Endodermal cell (in vitro differentiated cells): Measurements from ENCODE around the gene ZNF423. TPM values are rescaled to one million over a fixed set of nuclear protein-coding genes. Genes with fewer than 3 reads are reported as not detected.
"Not testable (repeated sequence)": the region's sequence is repeated elsewhere in the genome, so short reads cannot be mapped to it uniquely, and the experiment has no call there.

Experiments used
- DNase-seq: peaks from one replicate; pipeline ENCODE4 v3.0.0-alpha.2; 2017
- H3K27ac ChIP-seq: 2 replicates; pipeline ENCODE4 v1.5.1; 2013; ENCODE audit warnings: mild to moderate bottlenecking, low read depth, low read length, moderate library complexity
- H3K27me3 ChIP-seq: 2 replicates; pipeline ENCODE4 v1.6.1; 2013; ENCODE audit warnings: mild to moderate bottlenecking, low read length, moderate library complexity; ENCODE audit not compliant: insufficient read depth, control insufficient read depth, poor library complexity, severe bottlenecking
- H3K36me3 ChIP-seq: 2 replicates; pipeline ENCODE4 v1.7.0; 2013; ENCODE audit warnings: mild to moderate bottlenecking, low read length, moderate library complexity; ENCODE audit not compliant: control insufficient read depth, insufficient read depth
- H3K4me1 ChIP-seq: one replicate; pipeline ENCODE4 v1.7.0; 2013; ENCODE audit warnings: low read length; ENCODE audit not compliant: control insufficient read depth, insufficient read depth
- H3K4me3 ChIP-seq: 2 replicates; pipeline ENCODE4 v1.5.1; 2013; ENCODE audit warnings: mild to moderate bottlenecking, low read length, moderate library complexity
- H3K9ac ChIP-seq: 2 replicates; pipeline ENCODE4 v1.6.1; 2013; ENCODE audit warnings: mild to moderate bottlenecking, low read length, moderate library complexity; ENCODE audit not compliant: poor library complexity, severe bottlenecking; ENCODE audit errors: extremely low read depth
- H3K9me3 ChIP-seq: 2 replicates; pipeline ENCODE4 v1.6.1; 2013; ENCODE audit warnings: mild to moderate bottlenecking, low read length, moderate library complexity; ENCODE audit not compliant: control insufficient read depth
- H3K27ac Mint-ChIP-seq: 2 replicates; pipeline ENCODE4 v1.8.0; 2020; ENCODE audit warnings: mixed read lengths
- H3K27me3 Mint-ChIP-seq: 2 replicates; pipeline ENCODE4 v1.8.0; 2021; ENCODE audit warnings: mild to moderate bottlenecking, mixed read lengths; ENCODE audit not compliant: insufficient read depth
- H3K36me3 Mint-ChIP-seq: 2 replicates; pipeline ENCODE4 v1.8.0; 2020; ENCODE audit warnings: low read depth, mixed read lengths
- H3K4me1 Mint-ChIP-seq: 2 replicates; pipeline ENCODE4 v1.8.0; 2020; ENCODE audit warnings: mixed read lengths
- H3K4me3 Mint-ChIP-seq: 2 replicates; pipeline ENCODE4 v1.8.0; 2020; ENCODE audit warnings: mild to moderate bottlenecking, moderate library complexity, mixed read lengths
- H3K9me3 Mint-ChIP-seq: 2 replicates; pipeline ENCODE4 v1.8.0; 2020; ENCODE audit warnings: mild to moderate bottlenecking, mixed read lengths
- WGBS, 2 experiments: methylation state at CpG; one replicate each; pipeline versions ENCODE4 v1.1.5 to v1.1.7; 2013; ENCODE audit warnings: missing lambda C conversion rate in 2 of 2, mixed read lengths in 1 of 2; ENCODE audit not compliant: insufficient coverage in 1 of 2, insufficient read length in 1 of 2; 5-methylcytosine and 5-hydroxymethylcytosine counted together
- total RNA-seq, 2 donors: library from RNA; stranded (reverse); fragmentation: NEBNext Ultra II Directional in 1 of 2; extraction: Animal tissue kit (Norgen Biotek cat#: 25700) in 1 of 2; gene quantifications; 2 replicates in 1 of 2; 3 replicates in 1 of 2; pipeline ENCODE4 v1.2.1, GENCODE V29; 2021
- TF ChIP-seq, protein P1 (sequence below): fragments of 200-600 bp; sonication (generic); conservative IDR thresholded peaks from 2 replicates; pipeline ENCODE4 v1.5.0; 2021; ENCODE audit warnings: antibody characterized with exemption, mild to moderate bottlenecking

Gene ZNF423
- total RNA-seq, 2 donors from 2014 or later: 30.3 to 41.9 TPM

DNA sequence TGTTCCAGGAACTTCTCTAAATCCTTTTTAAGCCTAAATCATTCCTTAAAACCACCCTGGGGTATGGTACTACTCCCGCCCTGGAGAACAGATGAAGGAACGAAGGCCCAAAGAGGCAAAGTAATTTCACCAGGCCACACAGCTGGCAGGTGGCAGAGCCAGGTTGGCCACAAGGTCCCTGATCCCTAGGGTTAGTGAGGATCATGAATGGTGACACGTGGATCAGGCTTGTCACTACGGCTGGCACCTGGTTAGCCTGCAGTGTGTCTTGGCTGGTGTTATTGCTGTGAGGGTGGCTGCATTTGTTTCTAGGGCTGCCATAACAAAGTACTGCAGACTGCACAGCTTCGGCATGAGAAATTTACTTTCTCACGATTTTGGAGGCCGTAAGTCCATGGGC is 26.0 kb upstream of the ZNF423 start:
- no peak for DNase-seq
- Histone ChIP-seq H3K4me3 (no peak overlapping the region), H3K27me3 (no peaks in the 10 kb centered on the region), H3K36me3 (no peaks in the 10 kb centered on the region), H3K9me3 (no peaks in the 10 kb centered on the region), H3K27ac (no peak overlapping the region), H3K9ac (no peak overlapping the region), H3K4me1 (peaks cover 14% of the 10 kb centered on the region)
- no peaks in the 10 kb centered on the region for H3K9me3 Mint-ChIP-seq
- H3K4me1 Mint-ChIP-seq: peaks cover 27% of the 10 kb centered on the region
- H3K27me3 Mint-ChIP-seq: peaks cover 2% of the 10 kb centered on the region
- H3K4me3 Mint-ChIP-seq: no peak overlapping the region
- H3K36me3 Mint-ChIP-seq: no peaks in the 10 kb centered on the region
- 87 to 88% methylated on average over 6 to 7 of the region's 7 CpGs for WGBS, 2 experiments
- TF ChIP-seq, protein P1, sequence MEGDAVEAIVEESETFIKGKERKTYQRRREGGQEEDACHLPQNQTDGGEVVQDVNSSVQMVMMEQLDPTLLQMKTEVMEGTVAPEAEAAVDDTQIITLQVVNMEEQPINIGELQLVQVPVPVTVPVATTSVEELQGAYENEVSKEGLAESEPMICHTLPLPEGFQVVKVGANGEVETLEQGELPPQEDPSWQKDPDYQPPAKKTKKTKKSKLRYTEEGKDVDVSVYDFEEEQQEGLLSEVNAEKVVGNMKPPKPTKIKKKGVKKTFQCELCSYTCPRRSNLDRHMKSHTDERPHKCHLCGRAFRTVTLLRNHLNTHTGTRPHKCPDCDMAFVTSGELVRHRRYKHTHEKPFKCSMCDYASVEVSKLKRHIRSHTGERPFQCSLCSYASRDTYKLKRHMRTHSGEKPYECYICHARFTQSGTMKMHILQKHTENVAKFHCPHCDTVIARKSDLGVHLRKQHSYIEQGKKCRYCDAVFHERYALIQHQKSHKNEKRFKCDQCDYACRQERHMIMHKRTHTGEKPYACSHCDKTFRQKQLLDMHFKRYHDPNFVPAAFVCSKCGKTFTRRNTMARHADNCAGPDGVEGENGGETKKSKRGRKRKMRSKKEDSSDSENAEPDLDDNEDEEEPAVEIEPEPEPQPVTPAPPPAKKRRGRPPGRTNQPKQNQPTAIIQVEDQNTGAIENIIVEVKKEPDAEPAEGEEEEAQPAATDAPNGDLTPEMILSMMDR: no peak
- no peak overlapping the region for H3K27ac Mint-ChIP-seq

DNA sequence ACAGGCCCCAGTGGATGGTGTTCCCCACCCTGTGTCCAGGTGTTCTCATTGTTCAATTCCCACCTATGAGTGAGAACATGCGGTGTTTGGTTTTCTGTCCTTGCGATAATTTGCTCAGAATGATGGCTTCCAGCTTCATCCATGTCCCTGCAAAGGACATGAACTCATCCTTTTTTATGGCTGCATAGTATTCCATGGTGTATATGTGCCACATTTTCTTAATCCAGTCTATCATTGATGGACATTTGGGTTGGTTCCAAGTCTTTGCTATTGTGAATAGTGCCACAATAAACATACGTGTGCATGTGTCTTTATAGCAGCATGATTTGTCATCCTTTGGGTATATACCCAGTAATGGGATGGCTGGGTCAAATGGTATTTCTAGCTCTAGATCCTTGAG is 22.6 kb upstream of the ZNF423 start:
- not testable (repeated sequence) for H3K9me3 Mint-ChIP-seq, H3K4me3 Mint-ChIP-seq, H3K4me3 ChIP-seq, H3K36me3 ChIP-seq, H3K27ac Mint-ChIP-seq, H3K36me3 Mint-ChIP-seq, H3K27me3 ChIP-seq, H3K4me1 ChIP-seq, H3K9me3 ChIP-seq, DNase-seq, H3K9ac ChIP-seq, H3K27ac ChIP-seq, H3K4me1 Mint-ChIP-seq, H3K27me3 Mint-ChIP-seq
- 100% methylated on average over 1 of the region's 3 CpGs for WGBS, 2 experiments

DNA sequence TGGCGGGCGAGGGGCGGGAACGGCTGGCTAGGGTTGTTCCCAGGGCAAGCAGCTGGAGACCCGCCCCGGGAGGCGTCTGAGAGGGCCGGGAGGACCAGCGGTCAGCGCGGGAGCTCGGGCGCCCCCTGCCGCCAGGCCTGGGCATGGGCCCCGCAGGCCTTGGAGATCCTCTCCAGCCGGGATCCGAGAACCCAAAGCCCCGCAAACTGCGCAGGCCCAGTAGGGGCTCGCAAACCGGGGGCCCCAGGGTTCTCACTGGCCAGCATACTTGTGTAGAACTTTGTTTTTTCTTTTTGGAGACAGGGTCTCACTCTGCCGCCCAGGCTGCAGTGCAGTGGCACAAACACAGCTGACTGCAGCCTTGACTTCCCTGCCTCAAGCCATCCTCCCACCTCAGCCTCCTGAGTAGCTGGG is 20.8 kb upstream of the ZNF423 start:
- H3K4me1 Mint-ChIP-seq: peaks cover 2% of the 10 kb centered on the region
- Histone ChIP-seq H3K9ac (no peak overlapping the region), H3K4me3 (peak overlapping the region; percentile 29), H3K36me3 (no peaks in the 10 kb centered on the region), H3K27me3 (no peaks in the 10 kb centered on the region), H3K9me3 (no peaks in the 10 kb centered on the region), H3K27ac (no peak overlapping the region), H3K4me1 (peaks cover 4% of the 10 kb centered on the region)
- peak; percentile 97 for DNase-seq
- H3K9me3 Mint-ChIP-seq: no peaks in the 10 kb centered on the region
- peaks cover 5% of the 10 kb centered on the region for H3K27me3 Mint-ChIP-seq
- no peaks in the 10 kb centered on the region for H3K36me3 Mint-ChIP-seq
- TF ChIP-seq, protein P1: peak; percentile 99
- WGBS, 2 experiments: 8 to 10% methylated on average over 10 to 22 of the region's 22 CpGs
- H3K4me3 Mint-ChIP-seq: peak overlapping the region; percentile 52
- no peak overlapping the region for H3K27ac Mint-ChIP-seq
